ENCODE measurements around the gene SAMD14.

Gene SAMD14

DNA sequence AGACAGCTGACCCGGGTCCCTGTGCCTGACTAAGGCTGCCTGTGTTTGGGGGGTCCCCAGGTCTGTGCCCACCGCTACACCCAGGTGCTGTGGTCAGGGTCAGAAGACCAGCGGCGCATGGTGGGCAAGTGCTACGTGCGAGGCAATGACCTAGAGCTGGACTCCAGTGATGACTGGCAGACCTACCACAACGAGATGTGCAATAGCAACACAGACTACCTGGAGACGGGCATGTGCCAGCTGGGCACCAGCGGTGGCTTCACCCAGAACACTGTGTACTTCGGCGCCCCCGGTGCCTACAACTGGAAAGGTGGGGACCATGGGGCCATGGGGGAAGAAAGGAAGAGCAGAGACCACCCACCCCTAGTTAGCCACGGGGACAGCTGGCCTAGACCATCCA lies 62.0 kb downstream of the SAMD14 start:
- DNase-seq = no peak
- Histone ChIP-seq H2BK120ac (ENCODE audit: low read depth, low read length) (no peak overlapping the region), H3K27me3 (ENCODE audit: control insufficient read depth in 1 of 2, insufficient read depth in 1 of 2, low read length in 2 of 2) (no peaks in the 10 kb centered on the region), H3K79me1 (replicated peaks; ENCODE audit: low read length, poor library complexity, severe bottlenecking) (peaks cover 1% of the 10 kb centered on the region), H2AK5ac (ENCODE audit: low read length, severe bottlenecking) (no peak overlapping the region), H3K4ac (ENCODE audit: low read depth in 1 of 2, low read length in 2 of 2) (no peak overlapping the region), H3K18ac (ENCODE audit: low read depth in 1 of 2, low read length in 2 of 2) (no peak overlapping the region), H3K9me3 (ENCODE audit: control insufficient read depth, low read length) (no peaks in the 10 kb centered on the region), H3K9ac (ENCODE audit: low read length) (peak overlapping the region; percentile 1), H3K4me3 (ENCODE audit: insufficient read depth in 1 of 2, low read depth in 1 of 2, low read length in 2 of 2) (no peak overlapping the region), H4K91ac (ENCODE audit: low read length) (no peak overlapping the region), H3K14ac (ENCODE audit: low read length in 2 of 2) (no peak overlapping the region), H3K4me1 (ENCODE audit: control insufficient read depth, insufficient read depth, low read depth, low read length) (peaks cover 50% of the 10 kb centered on the region), H3K36me3 (ENCODE audit: control insufficient read depth in 1 of 2, insufficient read depth in 2 of 2, low read depth in 1 of 2, low read length in 2 of 2) (peaks cover 46 to 60% of the 10 kb centered on the region in 2 experiments), H2BK15ac (ENCODE audit: low read depth, poor library complexity, severe bottlenecking) (no peak overlapping the region), H3K23ac (ENCODE audit: low read length in 2 of 2) (no peak overlapping the region), H2BK12ac (ENCODE audit: low read length in 2 of 2) (no peak overlapping the region), H2BK5ac (ENCODE audit: low read depth, low read length, poor library complexity, severe bottlenecking) (no peak overlapping the region), H3K27ac (ENCODE audit: low read length, poor library complexity, severe bottlenecking) (peak overlapping the region; percentile 2), H3K4me2 (ENCODE audit: low read length, poor library complexity, severe bottlenecking) (no peak overlapping the region), H2AFZ (ENCODE audit: low read depth, low read length) (no peak overlapping the region), H4K8ac (ENCODE audit: low read length) (no peak overlapping the region)
- WGBS = 97% methylated on average over 12 of the region's 13 CpGs

DNA sequence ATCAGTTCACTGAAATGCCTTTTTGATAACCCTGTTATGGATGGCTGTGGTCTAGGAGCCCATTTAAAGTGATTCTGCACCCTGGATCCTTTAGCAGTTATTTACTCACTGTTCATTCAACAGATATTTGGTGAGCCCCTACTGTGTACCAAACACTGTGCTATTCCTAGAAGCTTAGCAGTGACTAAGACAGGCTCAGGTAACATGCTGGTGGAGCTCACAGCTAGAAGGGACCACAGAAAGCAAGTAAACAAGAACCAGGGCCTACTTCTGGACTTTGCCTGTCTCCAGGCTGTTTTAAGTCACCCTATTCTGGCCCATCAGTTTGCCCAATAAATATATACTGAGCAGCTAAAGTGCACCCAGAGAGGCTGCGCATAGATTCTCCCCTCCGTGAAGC lies 63.0 kb downstream of the SAMD14 start:
- no peak overlapping the region for H2BK15ac ChIP-seq (ENCODE audit: low read depth, poor library complexity, severe bottlenecking)

GRCh38 chr17:50065056-50065455 lies 64.9 kb downstream of the SAMD14 start:
- Histone ChIP-seq H3K36me3 (ENCODE audit: control insufficient read depth in 1 of 2, insufficient read depth in 2 of 2, low read depth in 1 of 2, low read length in 2 of 2) (peaks cover 21 to 45% of the 10 kb centered on the region in 2 experiments), H3K9me3 (ENCODE audit: control insufficient read depth, low read length) (no peaks in the 10 kb centered on the region), H3K4me3 (ENCODE audit: insufficient read depth in 1 of 2, low read depth in 1 of 2, low read length in 2 of 2) (peak overlapping the region in 1 of 2 experiments; percentile 17), H3K79me1 (replicated peaks; ENCODE audit: low read length, poor library complexity, severe bottlenecking) (peaks cover 1% of the 10 kb centered on the region), H3K9ac (ENCODE audit: low read length) (peak overlapping the region; percentile 64), H3K4ac (ENCODE audit: low read depth in 1 of 2, low read length in 2 of 2) (peak overlapping the region in 1 of 2 experiments; percentile 32), H2AFZ (ENCODE audit: low read depth, low read length) (no peak overlapping the region), H2AK5ac (ENCODE audit: low read length, severe bottlenecking) (peak overlapping the region; percentile 47), H3K18ac (ENCODE audit: low read depth in 1 of 2, low read length in 2 of 2) (peak overlapping the region; percentile 98 to 99), H3K27me3 (ENCODE audit: control insufficient read depth in 1 of 2, insufficient read depth in 1 of 2, low read length in 2 of 2) (no peaks in the 10 kb centered on the region), H2BK120ac (ENCODE audit: low read depth, low read length) (peak overlapping the region; percentile 99), H2BK12ac (ENCODE audit: low read length in 2 of 2) (peak overlapping the region in 1 of 2 experiments; percentile 87), H2BK5ac (ENCODE audit: low read depth, low read length, poor library complexity, severe bottlenecking) (peak overlapping the region; percentile 88), H4K8ac (ENCODE audit: low read length) (peak overlapping the region; percentile 95), H3K23ac (ENCODE audit: low read length in 2 of 2) (no peak overlapping the region), H2BK15ac (ENCODE audit: low read depth, poor library complexity, severe bottlenecking) (no peak overlapping the region), H3K27ac (ENCODE audit: low read length, poor library complexity, severe bottlenecking) (peak overlapping the region; percentile 90), H3K4me1 (ENCODE audit: control insufficient read depth, insufficient read depth, low read depth, low read length) (peaks cover 61% of the 10 kb centered on the region), H3K14ac (ENCODE audit: low read length in 2 of 2) (no peak overlapping the region), H3K4me2 (ENCODE audit: low read length, poor library complexity, severe bottlenecking) (no peak overlapping the region), H4K91ac (ENCODE audit: low read length) (peak overlapping the region; percentile 100)
- WGBS = 13% methylated on average over 2 of the region's 3 CpGs
- no peak for DNase-seq

More for the DNA sequence above, 63.0 kb downstream of the SAMD14 start:
- no peak overlapping the region for H3K23ac ChIP-seq (ENCODE audit: low read length in 2 of 2)
- no peak overlapping the region for H3K18ac ChIP-seq (ENCODE audit: low read depth in 1 of 2, low read length in 2 of 2)
- no peaks in the 10 kb centered on the region for H3K27me3 ChIP-seq (ENCODE audit: control insufficient read depth in 1 of 2, insufficient read depth in 1 of 2, low read length in 2 of 2)
- H3K14ac ChIP-seq (ENCODE audit: low read length in 2 of 2) = no peak overlapping the region
- H3K4ac ChIP-seq (ENCODE audit: low read depth in 1 of 2, low read length in 2 of 2) = no peak overlapping the region
- 100% methylated on average over 2 of the region's 2 CpGs for WGBS
- no peak overlapping the region for H3K27ac ChIP-seq (ENCODE audit: low read length, poor library complexity, severe bottlenecking)
- H2AFZ ChIP-seq (ENCODE audit: low read depth, low read length) = no peak overlapping the region
- H2BK5ac ChIP-seq (ENCODE audit: low read depth, low read length, poor library complexity, severe bottlenecking) = no peak overlapping the region
- H2AK5ac ChIP-seq (ENCODE audit: low read length, severe bottlenecking) = no peak overlapping the region
- H3K4me3 ChIP-seq (ENCODE audit: insufficient read depth in 1 of 2, low read depth in 1 of 2, low read length in 2 of 2) = no peak overlapping the region
- H3K4me2 ChIP-seq (ENCODE audit: low read length, poor library complexity, severe bottlenecking) = no peak overlapping the region
- H3K36me3 ChIP-seq (ENCODE audit: control insufficient read depth in 1 of 2, insufficient read depth in 2 of 2, low read depth in 1 of 2, low read length in 2 of 2) = peaks cover 37 to 55% of the 10 kb centered on the region in 2 experiments
- H3K9me3 ChIP-seq (ENCODE audit: control insufficient read depth, low read length) = no peaks in the 10 kb centered on the region
- peak overlapping the region; percentile 9 for H3K9ac ChIP-seq (ENCODE audit: low read length)
- H3K4me1 ChIP-seq (ENCODE audit: control insufficient read depth, insufficient read depth, low read depth, low read length) = peaks cover 54% of the 10 kb centered on the region
- H2BK120ac ChIP-seq (ENCODE audit: low read depth, low read length) = no peak overlapping the region
- no peak overlapping the region for H2BK12ac ChIP-seq (ENCODE audit: low read length in 2 of 2)
- no peak overlapping the region for H4K8ac ChIP-seq (ENCODE audit: low read length)
- H3K79me1 ChIP-seq (replicated peaks; ENCODE audit: low read length, poor library complexity, severe bottlenecking) = peaks cover 1% of the 10 kb centered on the region
- DNase-seq = no peak
- no peak overlapping the region for H4K91ac ChIP-seq (ENCODE audit: low read length)

GRCh38 chr17:50064253-50065001 lies 65.5 kb downstream of the SAMD14 start:
- Histone ChIP-seq H3K4me1 (ENCODE audit: control insufficient read depth, insufficient read depth, low read depth, low read length) (peaks cover 64% of the 10 kb centered on the region), H4K91ac (ENCODE audit: low read length) (peak overlapping the region; percentile 100), H3K9ac (ENCODE audit: low read length) (peak overlapping the region; percentile 64), H3K4ac (ENCODE audit: low read depth in 1 of 2, low read length in 2 of 2) (peak overlapping the region; percentile 98), H2BK15ac (ENCODE audit: low read depth, poor library complexity, severe bottlenecking) (peak overlapping the region; percentile 91), H3K4me2 (ENCODE audit: low read length, poor library complexity, severe bottlenecking) (no peak overlapping the region), H2BK120ac (ENCODE audit: low read depth, low read length) (peak overlapping the region; percentile 99), H2AK5ac (ENCODE audit: low read length, severe bottlenecking) (peak overlapping the region; percentile 99), H3K27me3 (ENCODE audit: control insufficient read depth in 1 of 2, insufficient read depth in 1 of 2, low read length in 2 of 2) (no peaks in the 10 kb centered on the region), H3K18ac (ENCODE audit: low read depth in 1 of 2, low read length in 2 of 2) (peak overlapping the region; percentile 98 to 99), H3K14ac (ENCODE audit: low read length in 2 of 2) (peak overlapping the region; percentile 19 to 80), H3K4me3 (ENCODE audit: insufficient read depth in 1 of 2, low read depth in 1 of 2, low read length in 2 of 2) (peak overlapping the region in 1 of 2 experiments; percentile 33), H4K8ac (ENCODE audit: low read length) (peak overlapping the region; percentile 95), H2BK12ac (ENCODE audit: low read length in 2 of 2) (peak overlapping the region; percentile 87 to 99), H3K9me3 (ENCODE audit: control insufficient read depth, low read length) (no peaks in the 10 kb centered on the region), H2BK5ac (ENCODE audit: low read depth, low read length, poor library complexity, severe bottlenecking) (peak overlapping the region; percentile 97), H2AFZ (ENCODE audit: low read depth, low read length) (no peak overlapping the region), H3K27ac (ENCODE audit: low read length, poor library complexity, severe bottlenecking) (peak overlapping the region; percentile 90), H3K36me3 (ENCODE audit: control insufficient read depth in 1 of 2, insufficient read depth in 2 of 2, low read depth in 1 of 2, low read length in 2 of 2) (peaks cover 15 to 40% of the 10 kb centered on the region in 2 experiments), H3K79me1 (replicated peaks; ENCODE audit: low read length, poor library complexity, severe bottlenecking) (no peaks in the 10 kb centered on the region), H3K23ac (ENCODE audit: low read length in 2 of 2) (peak overlapping the region in 1 of 2 experiments; percentile 65)
- DNase-seq = peak; percentile 98
- 21% methylated on average over 15 of the region's 20 CpGs for WGBS

Measured in mesenchymal stem cell (in vitro differentiated cells and primary cell).